GM23338 (cell line): ENCODE measurements around the gene CDK11A. TPM values are rescaled to one million over a fixed set of nuclear protein-coding genes. Genes with fewer than 3 reads are reported as not detected.

Source experiments
- ATAC-seq: fragments of 200-7000 bp; cut with Tn5 transposase; 3 replicates; pipeline ENCODE4 v1.9.1; 2020
- DNase-seq: peaks from one replicate; pipeline ENCODE4 v3.0.0-alpha.2; 2015; ENCODE audit warnings: low spot score
- H2AFZ ChIP-seq: fragments of 200-600 bp; sonication (generic); 2 replicates; pipeline ENCODE4 v1.8.0; 2016; ENCODE audit warnings: antibody characterized with exemption, mild to moderate bottlenecking, moderate library complexity
- H3F3A ChIP-seq: fragments of 200-600 bp; sonication (generic); replicated peaks from 2 replicates; pipeline ENCODE4 v1.8.0; 2017; ENCODE audit warnings: antibody characterized with exemption, mixed run types, low read depth
- H3K27ac ChIP-seq: fragments of 200-600 bp; sonication (generic); 2 replicates; pipeline ENCODE4 v1.6.1; 2016; ENCODE audit warnings: low read depth
- H3K27me3 ChIP-seq: fragments of 200-600 bp; sonication (generic); 2 replicates; pipeline ENCODE4 v1.8.0; 2016; ENCODE audit warnings: mild to moderate bottlenecking, mixed run types, moderate library complexity; ENCODE audit not compliant: insufficient read depth
- H3K36me3 ChIP-seq: fragments of 200-600 bp; sonication (generic); 2 replicates; pipeline ENCODE4 v1.8.0; 2016; ENCODE audit warnings: mild to moderate bottlenecking; ENCODE audit not compliant: insufficient read depth
- H3K4me1 ChIP-seq: fragments of 200-600 bp; sonication (generic); 2 replicates; pipeline ENCODE4 v1.8.0; 2016; ENCODE audit warnings: mild to moderate bottlenecking, moderate library complexity; ENCODE audit not compliant: insufficient read depth
- H3K4me2 ChIP-seq: fragments of 200-600 bp; sonication (generic); 2 replicates; pipeline ENCODE4 v1.7.1; 2017; ENCODE audit warnings: mixed run types
- H3K4me3 ChIP-seq: fragments of 200-600 bp; sonication (generic); 2 replicates; pipeline ENCODE4 v1.6.1; 2016; ENCODE audit warnings: mixed run types
- H3K79me2 ChIP-seq: fragments of 200-600 bp; sonication (generic); replicated peaks from 2 replicates; pipeline ENCODE4 v1.8.0; 2017; ENCODE audit warnings: mild to moderate bottlenecking; ENCODE audit not compliant: insufficient read depth
- H3K9me2 ChIP-seq: fragments of 200-600 bp; sonication (generic); 2 replicates; pipeline ENCODE4 v1.8.0; 2017; ENCODE audit not compliant: insufficient read depth
- H4K20me1 ChIP-seq: fragments of 200-600 bp; sonication (generic); replicated peaks from 2 replicates; pipeline ENCODE4 v1.8.0; 2017; ENCODE audit warnings: mild to moderate bottlenecking; ENCODE audit not compliant: insufficient read depth
- H3K27ac Mint-ChIP-seq: 2 replicates; pipeline ENCODE4 v1.8.0; 2020; ENCODE audit warnings: inconsistent platforms, mild to moderate bottlenecking, moderate library complexity, mixed read lengths
- H3K27me3 Mint-ChIP-seq: 3 replicates; pipeline ENCODE4 v1.8.0; 2022; ENCODE audit warnings: low read depth, mild to moderate bottlenecking, moderate library complexity, mixed read lengths, inconsistent platforms; ENCODE audit not compliant: insufficient read depth, poor library complexity
- H3K36me3 Mint-ChIP-seq: 3 replicates; pipeline ENCODE4 v1.8.0; 2021; ENCODE audit warnings: low read depth, mild to moderate bottlenecking, inconsistent platforms, moderate library complexity, mixed read lengths
- H3K4me1 Mint-ChIP-seq: 3 replicates; pipeline ENCODE4 v1.8.0; 2020; ENCODE audit warnings: mild to moderate bottlenecking, inconsistent platforms, mixed read lengths
- H3K4me3 Mint-ChIP-seq: 3 replicates; pipeline ENCODE4 v1.8.0; 2021; ENCODE audit warnings: moderate library complexity, mild to moderate bottlenecking, inconsistent platforms, mixed read lengths
- H3K9me3 Mint-ChIP-seq: 3 replicates; pipeline ENCODE4 v1.8.0; 2020; ENCODE audit warnings: moderate library complexity, mild to moderate bottlenecking, inconsistent platforms, mixed read lengths
- CREB1 ChIP-seq: fragments of 250-450 bp; sonication (Bioruptor Pico); IDR thresholded peaks from 2 replicates; pipeline ENCODE4 v1.5.0; 2020; ENCODE audit warnings: low read depth, mild to moderate bottlenecking, moderate library complexity
- CTCF ChIP-seq, 2 experiments: fragments of 200-600 bp in 1 of 2; sonication (generic) in 1 of 2; conservative IDR thresholded peaks; 2 replicates each; pipeline versions ENCODE4 v1.5.1 to v1.6.1; 2016 to 2017; ENCODE audit warnings: antibody characterized with exemption in 2 of 2, low read depth in 2 of 2, mild to moderate bottlenecking in 2 of 2, moderate library complexity in 1 of 2
- ETS1 ChIP-seq: IDR thresholded peaks from 2 replicates; pipeline ENCODE4 v1.6.1; 2016; ENCODE audit warnings: antibody characterized with exemption
- EZH2 ChIP-seq: fragments of 200-600 bp; sonication (generic); IDR thresholded peaks from one replicate; pipeline ENCODE4 v1.8.0; 2017; ENCODE audit warnings: antibody characterized with exemption, mild to moderate bottlenecking, low read depth; ENCODE audit not compliant: unreplicated experiment
- EZH2phosphoT487 ChIP-seq: fragments of 200-600 bp; sonication (generic); IDR thresholded peaks from one replicate; pipeline ENCODE4 v1.8.1; 2018; ENCODE audit warnings: antibody characterized with exemption; ENCODE audit not compliant: unreplicated experiment
- JUNB ChIP-seq: IDR thresholded peaks from one replicate; pipeline ENCODE4 v1.6.1; 2016; ENCODE audit warnings: antibody characterized with exemption; ENCODE audit not compliant: unreplicated experiment
- NANOG ChIP-seq: IDR thresholded peaks from 2 replicates; pipeline ENCODE4 v1.6.1; 2016; ENCODE audit warnings: antibody characterized with exemption, borderline replicate concordance
- POLR2AphosphoS5 ChIP-seq: IDR thresholded peaks from 2 replicates; pipeline ENCODE4 v1.6.1; 2016; ENCODE audit warnings: antibody characterized with exemption, low read depth
- REST ChIP-seq: IDR thresholded peaks from one replicate; pipeline ENCODE4 v1.6.1; 2018; ENCODE audit warnings: antibody characterized with exemption; ENCODE audit not compliant: unreplicated experiment
- STAT1 ChIP-seq: IDR thresholded peaks from one replicate; pipeline ENCODE4 v1.6.1; 2016; ENCODE audit warnings: antibody characterized with exemption; ENCODE audit not compliant: unreplicated experiment
- ZNF114 ChIP-seq: fragments of 250-450 bp; sonication (Bioruptor Pico); IDR thresholded peaks from 2 replicates; pipeline ENCODE4 v1.5.0; 2020; ENCODE audit warnings: mild to moderate bottlenecking, moderate library complexity
- ZNF331 ChIP-seq: fragments of 250-450 bp; sonication (Bioruptor Pico); IDR thresholded peaks from 2 replicates; pipeline ENCODE4 v1.5.0; 2020; ENCODE audit warnings: low read depth, mild to moderate bottlenecking, moderate library complexity
- ZNF462 ChIP-seq: fragments of 250-450 bp; sonication (Bioruptor Pico); IDR thresholded peaks from 2 replicates; pipeline ENCODE4 v1.5.0; 2020; ENCODE audit warnings: mild to moderate bottlenecking, moderate library complexity
- polyA plus RNA-seq: library from polyadenylated mRNA; unstranded; fragments of >200 nt; fragmentation: Nextera tagmentation; extraction: Ambion mirVana; gene quantifications from 2 replicates; pipeline ENCODE4 v1.2.1, GENCODE V29; 2016
- total RNA-seq: library from RNA; depleted of rRNA; stranded (reverse); fragments of >200 nt; shearing (Covaris generic); gene quantifications from 2 replicates; pipeline ENCODE4 v1.2.3, GENCODE V29; 2014

CDK11A gene
- total and polyA plus RNA-seq, 2 experiments from 2014 or later = 22.8 to 72.6 TPM

- peaks cover 15% of the 10 kb centered on the region; the same call in 1 of the 2 replicates for H3F3A ChIP-seq
- H3K4me3 ChIP-seq = no peak overlapping the region
- Mint-ChIP-seq H3K9me3 (no peaks in the 10 kb centered on the region), H3K4me1 (peaks cover 3% of the 10 kb centered on the region; the same call in 2 of the 3 replicates), H3K27me3 (peaks cover 17% of the 10 kb centered on the region), H3K36me3 (peaks cover 72% of the 10 kb centered on the region), H3K4me3 (no peak overlapping the region), H3K27ac (no peak overlapping the region)
- ATAC-seq (no peak), DNase-seq (no peak)
- no peak overlapping the region for H3K4me2 ChIP-seq
- TF ChIP-seq REST (no peak), POLR2AphosphoS5 (no peak), JUNB (no peak), ZNF114 (CRISPR knock-in tag) (no peak), NANOG (no peak), STAT1 (no peak), ZNF331 (no peak), CREB1 (CRISPR knock-in tag) (no peak), EZH2phosphoT487 (no peak), EZH2 (no peak), ETS1 (no peak), CTCF (conservative IDR thresholded peaks at IDR 0.05; ENCODE audit: low read depth in 2 of 2) (no peak), ZNF462 (no peak)
- no peaks in the 10 kb centered on the region for H3K4me1 ChIP-seq
- peaks cover 9% of the 10 kb centered on the region; the same call in 1 of the 2 replicates for H4K20me1 ChIP-seq
- peaks cover 16% of the 10 kb centered on the region; the same call in 1 of the 2 replicates for H3K36me3 ChIP-seq
- no peak overlapping the region for H3K27ac ChIP-seq
- peaks cover 26% of the 10 kb centered on the region for H3K79me2 ChIP-seq
- no peak overlapping the region for H2AFZ ChIP-seq
- H3K27me3 ChIP-seq = no peaks in the 10 kb centered on the region
- H3K9me2 ChIP-seq = no peaks in the 10 kb centered on the region
These were observed 32.7 kb upstream of the CDK11A start for GRCh38 chr1:1756661-1757421.
